Esophagus squamous epithelium (tissue), 4 donors: ENCODE measurements around the gene UBE3C.

Source experiments
- POLR2A ChIP-seq, 4 donors: fragments of 450-650 bp; IDR thresholded peaks; one replicate each; pipeline ENCODE4 v1.6.1; 2017; ENCODE audit warnings: antibody characterized with exemption in 4 of 4, mild to moderate bottlenecking in 4 of 4, moderate library complexity in 3 of 4
- TF ChIP-seq, protein P1 (sequence below), 6 experiments: fragments of 450-650 bp in 4 of 6; fragments of 200-600 bp in 2 of 6; sonication (generic) in 2 of 6; IDR thresholded peaks; one replicate each; pipeline ENCODE4 v1.5.1; 2016 to 2019; ENCODE audit warnings: antibody characterized with exemption in 6 of 6, mild to moderate bottlenecking in 4 of 6, moderate library complexity in 4 of 6

- TF ChIP-seq, protein P1, sequence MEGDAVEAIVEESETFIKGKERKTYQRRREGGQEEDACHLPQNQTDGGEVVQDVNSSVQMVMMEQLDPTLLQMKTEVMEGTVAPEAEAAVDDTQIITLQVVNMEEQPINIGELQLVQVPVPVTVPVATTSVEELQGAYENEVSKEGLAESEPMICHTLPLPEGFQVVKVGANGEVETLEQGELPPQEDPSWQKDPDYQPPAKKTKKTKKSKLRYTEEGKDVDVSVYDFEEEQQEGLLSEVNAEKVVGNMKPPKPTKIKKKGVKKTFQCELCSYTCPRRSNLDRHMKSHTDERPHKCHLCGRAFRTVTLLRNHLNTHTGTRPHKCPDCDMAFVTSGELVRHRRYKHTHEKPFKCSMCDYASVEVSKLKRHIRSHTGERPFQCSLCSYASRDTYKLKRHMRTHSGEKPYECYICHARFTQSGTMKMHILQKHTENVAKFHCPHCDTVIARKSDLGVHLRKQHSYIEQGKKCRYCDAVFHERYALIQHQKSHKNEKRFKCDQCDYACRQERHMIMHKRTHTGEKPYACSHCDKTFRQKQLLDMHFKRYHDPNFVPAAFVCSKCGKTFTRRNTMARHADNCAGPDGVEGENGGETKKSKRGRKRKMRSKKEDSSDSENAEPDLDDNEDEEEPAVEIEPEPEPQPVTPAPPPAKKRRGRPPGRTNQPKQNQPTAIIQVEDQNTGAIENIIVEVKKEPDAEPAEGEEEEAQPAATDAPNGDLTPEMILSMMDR (IDR thresholded peaks at IDR 0.05), result no peak
- TF ChIP-seq POLR2A (IDR thresholded peaks at IDR 0.05), result no peak
Observed at GRCh38 chr7:157274991-157275427, 136.3 kb downstream of the UBE3C start.
